Breast epithelium (tissue), 3 donors: Measurements from ENCODE around the gene MFN2.

Experiments
- POLR2A ChIP-seq: fragments of 450-650 bp; IDR thresholded peaks from one replicate; pipeline ENCODE4 v1.6.1; 2016; ENCODE audit warnings: antibody characterized with exemption, mild to moderate bottlenecking, moderate library complexity
- POLR2AphosphoS5 ChIP-seq, 3 donors: sonication (generic); formaldehyde crosslinking; IDR thresholded peaks; one replicate each; pipeline ENCODE4 v1.6.1; 2017; ENCODE audit warnings: antibody characterized with exemption in 3 of 3
- TF ChIP-seq, protein P1 (sequence below), 3 donors: fragments of 450-650 bp; IDR thresholded peaks; one replicate each; pipeline ENCODE4 v1.5.1; 2016 to 2017; ENCODE audit warnings: antibody characterized with exemption in 3 of 3, mild to moderate bottlenecking in 3 of 3, moderate library complexity in 3 of 3

DNA sequence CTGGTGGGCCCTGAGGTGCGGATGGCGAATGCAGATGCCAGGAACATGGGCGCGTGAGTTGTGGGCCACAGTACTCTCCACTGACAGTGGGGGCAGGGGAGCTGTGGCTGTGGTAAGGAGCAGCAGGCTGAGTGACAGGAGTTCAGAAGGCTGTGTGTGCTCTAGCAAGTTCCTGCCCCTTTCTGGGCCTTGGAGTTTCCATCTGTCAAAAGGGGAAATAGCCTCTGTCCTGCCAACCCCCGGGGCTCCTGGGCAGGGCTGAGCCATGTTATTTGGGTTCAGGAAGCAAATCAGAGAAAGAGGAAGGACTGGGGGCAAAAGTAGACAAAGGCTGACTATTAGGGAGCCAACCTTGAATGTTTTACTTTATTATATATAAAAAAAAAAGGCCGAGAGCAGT, 19.5 kb upstream of the MFN2 start:
- TF ChIP-seq, protein P1, sequence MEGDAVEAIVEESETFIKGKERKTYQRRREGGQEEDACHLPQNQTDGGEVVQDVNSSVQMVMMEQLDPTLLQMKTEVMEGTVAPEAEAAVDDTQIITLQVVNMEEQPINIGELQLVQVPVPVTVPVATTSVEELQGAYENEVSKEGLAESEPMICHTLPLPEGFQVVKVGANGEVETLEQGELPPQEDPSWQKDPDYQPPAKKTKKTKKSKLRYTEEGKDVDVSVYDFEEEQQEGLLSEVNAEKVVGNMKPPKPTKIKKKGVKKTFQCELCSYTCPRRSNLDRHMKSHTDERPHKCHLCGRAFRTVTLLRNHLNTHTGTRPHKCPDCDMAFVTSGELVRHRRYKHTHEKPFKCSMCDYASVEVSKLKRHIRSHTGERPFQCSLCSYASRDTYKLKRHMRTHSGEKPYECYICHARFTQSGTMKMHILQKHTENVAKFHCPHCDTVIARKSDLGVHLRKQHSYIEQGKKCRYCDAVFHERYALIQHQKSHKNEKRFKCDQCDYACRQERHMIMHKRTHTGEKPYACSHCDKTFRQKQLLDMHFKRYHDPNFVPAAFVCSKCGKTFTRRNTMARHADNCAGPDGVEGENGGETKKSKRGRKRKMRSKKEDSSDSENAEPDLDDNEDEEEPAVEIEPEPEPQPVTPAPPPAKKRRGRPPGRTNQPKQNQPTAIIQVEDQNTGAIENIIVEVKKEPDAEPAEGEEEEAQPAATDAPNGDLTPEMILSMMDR (IDR thresholded peaks at IDR 0.05) = no peak
- TF ChIP-seq POLR2AphosphoS5 (IDR thresholded peaks at IDR 0.05) = no peak
- no peak for TF ChIP-seq POLR2A
